IMR-90 (cell line): ENCODE results near the gene CCR3. TPM values are rescaled to one million over a fixed set of nuclear protein-coding genes. Genes with fewer than 3 reads are reported as not detected.

Experiments
- ATAC-seq: fragments of 200-7000 bp; cut with Tn5 transposase; 2 replicates; pipeline ENCODE4 v1.9.1; 2020; ENCODE audit warnings: low read depth, mild to moderate bottlenecking, moderate library complexity
- BruUV-seq: library from RNA; stranded (reverse); fragments of 400-500 nt; replicated peaks from 2 replicates; lab custom pipeline; 2021; lab: Mats Ljungman, UMichigan
- CTCF ChIA-PET: fragments of 300-600 bp; formaldehyde crosslinking; extraction: SDS; loops from one replicate; lab custom pipeline; 2021; ENCODE audit warnings: antibody characterized with exemption; lab: Yijun Ruan, JAX
- POLR2A ChIA-PET: fragments of 300-600 bp; sonication (Branson Sonifier 250); formaldehyde crosslinking; loops from one replicate; lab custom pipeline; 2022; ENCODE audit warnings: antibody characterized with exemption; ENCODE audit not compliant: unreplicated experiment; lab: Charles Lee
- DNase-seq: peaks from one replicate; pipeline ENCODE4 v3.0.0; 2013
- H2AFZ ChIP-seq: replicated peaks from 2 replicates; pipeline ENCODE3; 2013; ENCODE audit warnings: low read length, mild to moderate bottlenecking; ENCODE audit not compliant: poor library complexity
- H2AK5ac ChIP-seq: 2 replicates; pipeline ENCODE4 v1.6.1; 2013; ENCODE audit warnings: low read depth, low read length, inconsistent platforms
- H2AK9ac ChIP-seq: replicated peaks from 2 replicates; pipeline ENCODE3; 2013; ENCODE audit warnings: mild to moderate bottlenecking, low read depth, low read length, moderate library complexity; ENCODE audit not compliant: poor library complexity
- H2BK120ac ChIP-seq: 2 replicates; pipeline ENCODE4 v1.6.1; 2013; ENCODE audit warnings: low read depth, low read length, inconsistent platforms
- H2BK15ac ChIP-seq: 3 replicates; pipeline ENCODE4 v1.6.1; 2013; ENCODE audit warnings: low read depth, low read length, inconsistent platforms
- H2BK20ac ChIP-seq: 2 replicates; pipeline ENCODE4 v1.6.1; 2013; ENCODE audit warnings: low read depth, mild to moderate bottlenecking, inconsistent platforms, low read length, moderate library complexity
- H2BK5ac ChIP-seq: 2 replicates; pipeline ENCODE4 v1.6.1; 2013; ENCODE audit warnings: mild to moderate bottlenecking, low read depth, low read length, inconsistent platforms; ENCODE audit not compliant: poor library complexity, severe bottlenecking
- H3K14ac ChIP-seq: replicated peaks from 2 replicates; pipeline ENCODE4 v1.6.1; 2013; ENCODE audit warnings: low read depth, low read length, inconsistent platforms
- H3K18ac ChIP-seq: 2 replicates; pipeline ENCODE4 v1.6.1; 2013; ENCODE audit warnings: low read depth, low read length, control low read depth
- H3K23ac ChIP-seq: 2 replicates; pipeline ENCODE4 v1.6.1; 2013; ENCODE audit warnings: low read depth, low read length, inconsistent platforms
- H3K27ac ChIP-seq: 2 replicates; pipeline ENCODE4 v1.5.1; 2013; ENCODE audit warnings: mild to moderate bottlenecking, control low read depth, low read length; ENCODE audit not compliant: insufficient read depth
- H3K27me3 ChIP-seq: 2 replicates; pipeline ENCODE4 v1.6.1; 2013; ENCODE audit warnings: low read length; ENCODE audit not compliant: control insufficient read depth, insufficient read depth
- H3K36me3 ChIP-seq: 2 replicates; pipeline ENCODE4 v1.6.1; 2013; ENCODE audit warnings: low read length, mixed read lengths; ENCODE audit not compliant: control insufficient read depth, insufficient read depth
- H3K4ac ChIP-seq: 2 replicates; pipeline ENCODE4 v1.6.1; 2013; ENCODE audit warnings: low read depth, low read length, inconsistent platforms
- H3K4me1 ChIP-seq: 2 replicates; pipeline ENCODE4 v1.6.1; 2013; ENCODE audit warnings: low read length, mixed read lengths; ENCODE audit not compliant: control insufficient read depth, insufficient read depth
- H3K4me2 ChIP-seq: 2 replicates; pipeline ENCODE4 v1.6.1; 2013; ENCODE audit warnings: low read depth, mild to moderate bottlenecking, control low read depth, low read length, moderate library complexity
- H3K4me3 ChIP-seq: 2 replicates; pipeline ENCODE4 v1.5.1; 2013; ENCODE audit warnings: low read depth, mild to moderate bottlenecking, control low read depth, low read length, moderate library complexity; ENCODE audit not compliant: insufficient read depth
- H3K56ac ChIP-seq: 2 replicates; pipeline ENCODE4 v1.6.1; 2013; ENCODE audit warnings: low read length, inconsistent platforms; ENCODE audit not compliant: insufficient read depth; ENCODE audit errors: extremely low read depth
- H3K79me1 ChIP-seq, 2 experiments: 2 replicates each; pipeline ENCODE4 v1.6.1; 2013; ENCODE audit warnings: low read length in 2 of 2, inconsistent platforms in 1 of 2, low read depth in 1 of 2
- H3K9ac ChIP-seq: 2 replicates; pipeline ENCODE4 v1.6.1; 2013; ENCODE audit warnings: low read depth, low read length, control low read depth
- H3K9me1 ChIP-seq: 2 replicates; pipeline ENCODE4 v1.6.1; 2013; ENCODE audit warnings: low read length, inconsistent platforms; ENCODE audit not compliant: insufficient read depth
- H3K9me3 ChIP-seq: 2 replicates; pipeline ENCODE4 v1.6.1; 2013; ENCODE audit warnings: low read length; ENCODE audit not compliant: control insufficient read depth, insufficient read depth
- H4K20me1 ChIP-seq: 2 replicates; pipeline ENCODE4 v1.6.1; 2013; ENCODE audit warnings: low read length, inconsistent platforms; ENCODE audit not compliant: insufficient read depth
- H4K5ac ChIP-seq: 2 replicates; pipeline ENCODE4 v1.6.1; 2013; ENCODE audit warnings: mild to moderate bottlenecking, low read depth, low read length, control low read depth
- H4K8ac ChIP-seq, 2 experiments: 2 replicates each; pipeline ENCODE4 v1.6.1; 2013; ENCODE audit warnings: low read depth in 2 of 2, low read length in 2 of 2, control low read depth in 1 of 2, inconsistent platforms in 1 of 2
- H4K91ac ChIP-seq: 2 replicates; pipeline ENCODE4 v1.6.1; 2013; ENCODE audit warnings: low read depth, low read length, inconsistent platforms; ENCODE audit not compliant: insufficient read depth
- CEBPB ChIP-seq: IDR thresholded peaks from 2 replicates; pipeline ENCODE4 v1.6.1; 2012; ENCODE audit warnings: low read depth, low read length, improper control_type of control experiment
- CHD1 ChIP-seq: IDR thresholded peaks from 2 replicates; pipeline ENCODE4 v1.6.1; 2012; ENCODE audit warnings: low read depth, low read length, improper control_type of control experiment
- FOS ChIP-seq: fragments of 150-350 bp; IDR thresholded peaks from 2 replicates; pipeline ENCODE4 v1.6.1; 2016; ENCODE audit warnings: low read depth, low read length
- MAFK ChIP-seq: IDR thresholded peaks from 2 replicates; pipeline ENCODE4 v1.6.1; 2012; ENCODE audit warnings: low read depth, low read length, improper control_type of control experiment
- MXI1 ChIP-seq: IDR thresholded peaks from 2 replicates; pipeline ENCODE4 v1.6.1; 2012; ENCODE audit warnings: low read depth, mild to moderate bottlenecking, low read length, moderate library complexity, borderline replicate concordance
- POLR2A ChIP-seq: IDR thresholded peaks from 2 replicates; pipeline ENCODE4 v1.6.1; 2012; ENCODE audit warnings: mild to moderate bottlenecking, low read depth, low read length
- RAD21 ChIP-seq: IDR thresholded peaks from 2 replicates; pipeline ENCODE4 v1.6.1; 2012; ENCODE audit warnings: low read length, improper control_type of control experiment
- WGBS, 2 experiments: methylation state at CpG; one replicate each; pipeline versions ENCODE4 v1.1.5 to v1.1.7; 2013; ENCODE audit warnings: missing lambda C conversion rate in 2 of 2; ENCODE audit not compliant: insufficient read length in 1 of 2; ENCODE audit errors: extremely low coverage in 2 of 2; 5-methylcytosine and 5-hydroxymethylcytosine counted together
- dilution Hi-C: fragments of 300-500 bp; cut with HindIII; formaldehyde crosslinking; loops from one replicate; pipeline ENCODE4 v1.14.3; 2018; ENCODE audit warnings: low sequenced_read_pairs; ENCODE audit not compliant: unreplicated experiment
- in situ Hi-C: fragments of 300-500 bp; cut with MboI; formaldehyde crosslinking; loops from 3 replicates; pipeline ENCODE4 v1.14.3; 2019; ENCODE audit warnings: low sequenced_read_pairs, inconsistent platforms, mixed read lengths
- intact Hi-C: fragments of 100-400 bp; cut with micrococcal nuclease; formaldehyde crosslinking; loops from 2 replicates; pipeline ENCODE4 v1.10.0; 2022
- polyA plus RNA-seq, 3 experiments: library from polyadenylated mRNA; depleted of rRNA; stranded (reverse); fragments of >200 nt; gene quantifications; 2 replicates each; pipeline ENCODE4 v1.2.3, GENCODE V29; 2012; ENCODE audit warnings: low replicate concordance in 1 of 3
- total RNA-seq: library from RNA; depleted of rRNA; stranded (reverse); fragments of >200 nt; gene quantifications from 2 replicates; pipeline ENCODE4 v1.2.3, GENCODE V29; 2012
- TF ChIP-seq, protein P1 (sequence below): conservative IDR thresholded peaks from 2 replicates; pipeline ENCODE4 v1.5.1; 2012; ENCODE audit warnings: mild to moderate bottlenecking, low read depth, low read length, improper control_type of control experiment

The CCR3 gene
- total and polyA plus RNA-seq, 2 of the 4 experiments (the other 2 are of a cell fraction) = not detected

DNA sequence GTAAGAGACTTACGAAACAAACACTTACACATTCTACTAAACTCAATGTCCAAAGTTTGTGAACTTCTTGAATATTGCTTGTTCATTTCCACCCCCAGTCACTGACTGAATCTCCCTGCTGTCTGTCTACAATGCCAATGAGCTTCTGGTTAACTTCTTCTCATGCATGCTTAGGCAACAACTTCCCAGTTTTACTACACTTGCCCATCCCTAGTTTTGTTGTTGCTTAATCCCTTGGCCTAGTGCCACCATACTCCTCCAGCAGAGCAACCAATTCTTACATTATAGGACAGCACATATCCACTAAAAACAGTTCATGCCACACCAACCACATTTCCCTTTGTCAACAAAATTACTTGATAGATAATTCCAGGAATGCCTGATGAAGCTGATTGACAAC lies 70.7 kb downstream of the CCR3 start:
- in situ Hi-C loops = no loop called here
- no peak overlapping the region for H3K4ac ChIP-seq
- no peak overlapping the region for H3K4me2 ChIP-seq
- H3K56ac ChIP-seq = no peak overlapping the region
- H3K36me3 ChIP-seq = no peaks in the 10 kb centered on the region
- dilution Hi-C loops = no loop called here
- H3K4me3 ChIP-seq = no peak overlapping the region
- H4K20me1 ChIP-seq = no peaks in the 10 kb centered on the region
- no peak overlapping the region for H2BK120ac ChIP-seq
- H2BK5ac ChIP-seq = no peak overlapping the region
- no peak overlapping the region for H2AK9ac ChIP-seq
- ChIA-PET CTCF (no interaction called here), POLR2A (no interaction called here)
- H3K79me1 ChIP-seq = no peaks in the 10 kb centered on the region
- H2BK15ac ChIP-seq = no peak overlapping the region
- H2AK5ac ChIP-seq = no peak overlapping the region
- H3K27me3 ChIP-seq = peaks cover 11% of the 10 kb centered on the region
- H3K9me1 ChIP-seq = no peaks in the 10 kb centered on the region
- H4K91ac ChIP-seq = no peak overlapping the region
- no TSS peak for BruUV-seq
- TF ChIP-seq POLR2A (no peak), FOS (no peak), CEBPB (no peak), RAD21 (no peak), MAFK (no peak), MXI1 (no peak), CHD1 (no peak)
- TF ChIP-seq, protein P1, sequence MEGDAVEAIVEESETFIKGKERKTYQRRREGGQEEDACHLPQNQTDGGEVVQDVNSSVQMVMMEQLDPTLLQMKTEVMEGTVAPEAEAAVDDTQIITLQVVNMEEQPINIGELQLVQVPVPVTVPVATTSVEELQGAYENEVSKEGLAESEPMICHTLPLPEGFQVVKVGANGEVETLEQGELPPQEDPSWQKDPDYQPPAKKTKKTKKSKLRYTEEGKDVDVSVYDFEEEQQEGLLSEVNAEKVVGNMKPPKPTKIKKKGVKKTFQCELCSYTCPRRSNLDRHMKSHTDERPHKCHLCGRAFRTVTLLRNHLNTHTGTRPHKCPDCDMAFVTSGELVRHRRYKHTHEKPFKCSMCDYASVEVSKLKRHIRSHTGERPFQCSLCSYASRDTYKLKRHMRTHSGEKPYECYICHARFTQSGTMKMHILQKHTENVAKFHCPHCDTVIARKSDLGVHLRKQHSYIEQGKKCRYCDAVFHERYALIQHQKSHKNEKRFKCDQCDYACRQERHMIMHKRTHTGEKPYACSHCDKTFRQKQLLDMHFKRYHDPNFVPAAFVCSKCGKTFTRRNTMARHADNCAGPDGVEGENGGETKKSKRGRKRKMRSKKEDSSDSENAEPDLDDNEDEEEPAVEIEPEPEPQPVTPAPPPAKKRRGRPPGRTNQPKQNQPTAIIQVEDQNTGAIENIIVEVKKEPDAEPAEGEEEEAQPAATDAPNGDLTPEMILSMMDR = no peak
- no peak overlapping the region for H2AFZ ChIP-seq
- no peak overlapping the region for H3K27ac ChIP-seq
- H3K18ac ChIP-seq = no peak overlapping the region
- no peak overlapping the region for H3K9ac ChIP-seq
- H3K14ac ChIP-seq = no peak overlapping the region
- DNase-seq = no peak
- no peaks in the 10 kb centered on the region; the same call in 1 of the 2 replicates for H3K9me3 ChIP-seq
- ATAC-seq = no peak
- H2BK20ac ChIP-seq = no peak overlapping the region
- no CpG with 5 or more reads among the region's 1 CpG for WGBS, 2 experiments
- no peak overlapping the region for H4K8ac ChIP-seq
- H3K4me1 ChIP-seq = no peaks in the 10 kb centered on the region
- H3K23ac ChIP-seq = no peak overlapping the region
- intact Hi-C loops = no loop called here
- no peak overlapping the region for H4K5ac ChIP-seq
